GM18520 (cell line): ENCODE measurements around the gene TRIP13.

Experiments used
- ATAC-seq: cut with Tn5 transposase; IDR thresholded peaks from one replicate; pipeline ENCODE4 v1.9.1; 2021; ENCODE audit not compliant: unreplicated experiment

TRIP13 gene

DNA sequence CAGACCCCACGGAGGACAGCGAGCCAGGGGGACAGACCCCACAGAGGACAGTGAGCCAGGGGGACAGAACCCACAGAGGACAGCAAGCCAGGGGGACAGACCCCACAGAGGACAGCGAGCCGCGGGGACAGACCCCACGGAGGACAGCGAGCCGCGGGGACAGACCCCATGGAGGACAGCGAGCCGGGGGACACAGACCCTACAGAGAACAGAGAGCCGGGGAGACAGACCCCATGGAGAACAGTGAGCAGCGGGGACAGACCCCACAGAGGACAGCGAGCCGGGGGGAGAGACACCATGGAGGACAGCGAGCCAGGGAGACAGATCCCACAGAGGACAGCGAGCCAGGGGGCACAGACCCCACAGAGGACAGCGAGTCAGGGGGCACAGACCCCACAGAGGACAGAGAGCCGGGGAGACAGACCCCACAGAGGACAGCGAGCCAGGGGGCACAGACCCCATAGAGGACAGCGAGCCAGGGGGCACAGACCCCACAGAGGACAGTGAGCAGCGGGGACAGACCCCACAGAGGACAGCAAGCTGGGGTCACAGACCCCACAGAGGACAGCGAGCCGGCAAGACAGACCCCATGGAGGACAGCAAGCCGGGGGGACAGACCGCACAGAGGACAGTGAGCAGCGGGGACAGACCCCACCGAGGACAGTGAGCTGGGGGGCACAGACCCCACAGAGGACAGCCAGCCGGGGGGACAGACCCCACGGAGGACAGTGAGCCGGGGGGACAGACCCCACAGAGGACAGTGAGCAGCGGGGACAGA is 37.5 kb upstream of the TRIP13 start:
- ATAC-seq: no peak

DNA sequence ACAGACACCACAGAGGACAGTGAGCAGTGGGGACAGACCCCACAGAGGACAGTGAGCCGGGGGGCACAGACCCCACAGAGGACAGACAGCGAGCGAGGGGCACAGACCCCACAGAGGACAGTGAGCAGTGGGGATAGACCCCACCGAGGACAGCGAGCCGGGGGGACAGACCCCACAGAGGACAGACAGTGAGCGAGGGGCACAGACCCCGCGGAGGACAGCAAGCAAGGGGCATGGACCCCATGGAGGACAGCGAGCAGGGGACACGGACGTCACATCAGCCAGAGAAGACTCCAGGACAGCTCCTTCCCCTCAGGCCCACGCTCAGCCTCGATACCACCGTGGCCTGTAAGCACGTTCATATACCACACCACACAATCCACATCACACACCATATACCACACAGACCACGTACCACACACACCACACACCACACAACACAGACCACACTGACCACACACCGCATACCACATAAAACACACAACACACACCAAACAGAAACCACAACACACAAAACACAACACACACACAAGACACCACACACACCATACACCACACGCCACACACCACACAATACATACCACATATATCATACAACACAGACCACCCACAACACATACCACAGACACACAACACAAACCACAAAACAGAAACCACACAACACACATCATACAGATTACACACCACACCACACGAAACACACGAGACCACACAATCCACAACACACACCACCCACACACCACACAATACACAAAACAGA is 36.7 kb upstream of the TRIP13 start:
- ATAC-seq: no peak

DNA sequence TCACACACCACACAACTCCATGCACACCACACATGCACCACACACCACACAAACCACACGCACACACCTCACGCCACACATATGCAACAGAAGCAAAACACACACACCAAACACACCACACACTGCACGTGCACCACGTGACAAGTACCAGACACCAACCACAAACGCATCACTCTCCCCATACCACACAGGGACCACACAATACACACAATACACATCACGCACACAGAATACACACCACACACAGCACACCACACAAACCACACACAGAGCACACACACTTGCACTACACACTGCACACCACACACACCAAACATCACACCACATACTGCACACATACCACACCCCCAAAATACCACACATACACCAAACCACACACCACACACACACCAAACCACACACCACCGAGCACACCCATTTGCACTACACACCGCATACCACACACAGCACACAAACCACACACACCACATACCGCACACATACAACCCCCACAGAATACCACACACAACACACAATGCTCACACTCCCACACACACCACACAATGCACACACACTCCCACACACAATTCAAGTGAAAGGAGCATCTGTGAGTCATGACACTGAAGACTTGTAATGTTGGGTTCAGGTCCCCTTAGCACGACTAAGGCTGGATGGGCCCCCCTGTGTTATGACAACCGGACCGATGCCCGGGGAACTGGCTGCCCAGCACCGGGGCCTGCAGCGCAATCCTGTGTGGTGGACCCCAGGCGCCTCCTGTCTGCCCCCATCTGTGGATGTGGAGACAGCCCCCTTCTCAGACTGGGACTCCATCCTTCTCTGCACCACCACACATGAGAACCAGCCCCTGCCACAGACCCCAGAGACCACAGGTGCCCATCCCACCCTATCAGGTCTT is 35.9 kb upstream of the TRIP13 start:
- no peak for ATAC-seq

DNA sequence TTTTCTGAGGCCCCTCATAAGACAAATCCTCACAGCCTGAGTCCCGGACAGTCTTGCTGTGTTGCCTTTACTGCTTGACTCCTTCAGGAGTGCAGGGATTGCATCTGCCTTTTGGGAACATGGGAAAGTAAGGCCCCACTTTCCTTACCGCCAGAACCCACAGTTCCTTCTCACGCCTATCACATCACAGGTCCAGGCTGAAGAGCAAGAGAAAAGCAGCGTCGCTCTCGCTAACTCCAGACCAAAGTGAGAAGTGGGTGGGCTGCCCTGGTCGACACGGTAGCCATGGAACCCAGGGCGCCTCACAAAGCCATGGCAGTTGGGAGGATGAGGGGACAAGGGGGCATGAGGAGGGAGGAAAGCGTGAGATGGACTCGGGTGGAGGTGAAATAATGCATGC is 34.0 kb upstream of the TRIP13 start:
- ATAC-seq: no peak

DNA sequence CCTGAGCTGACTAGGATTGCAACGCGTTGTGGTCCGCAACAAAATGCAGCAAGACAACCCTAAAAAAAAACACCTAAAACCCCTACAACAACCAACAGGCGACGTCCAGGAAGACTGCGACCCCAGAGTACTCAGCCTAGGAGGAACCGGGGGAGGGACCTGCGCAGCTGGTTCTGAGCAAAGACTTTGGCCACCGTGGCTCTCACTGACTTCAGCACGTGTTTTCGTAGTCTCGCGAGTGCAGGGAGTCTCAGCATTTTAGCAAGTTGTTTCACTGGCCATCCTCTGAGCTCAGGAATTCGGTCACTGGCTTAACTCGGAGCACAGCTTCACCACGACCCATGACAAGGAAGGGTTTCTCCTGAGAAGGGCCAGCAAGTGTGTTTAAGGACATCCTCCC is 33.3 kb upstream of the TRIP13 start:
- no peak for ATAC-seq

DNA sequence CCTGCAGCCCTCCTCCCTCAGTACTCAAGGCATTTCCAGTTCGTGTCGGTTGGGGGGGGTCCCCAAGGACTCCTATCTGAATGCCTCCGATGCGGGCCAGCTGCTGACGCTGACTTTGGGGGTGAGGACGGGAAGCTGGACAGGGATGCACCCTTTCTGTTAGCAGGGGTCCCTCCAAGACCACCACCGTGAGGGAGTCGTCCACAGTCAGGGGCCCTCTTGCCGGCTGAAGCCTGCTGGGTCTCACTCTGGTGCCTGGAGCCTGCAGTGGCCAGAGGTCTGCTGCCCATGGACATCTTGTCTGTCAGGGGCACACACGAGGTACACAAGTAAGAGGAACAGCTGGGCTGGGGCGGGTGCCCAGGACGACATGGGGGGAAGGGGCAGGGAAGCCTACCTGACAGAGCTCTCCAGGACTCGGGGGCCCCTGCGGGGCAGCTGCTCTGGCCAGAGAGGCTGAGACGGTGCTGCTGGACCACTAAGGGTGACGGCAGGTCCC is 32.8 kb upstream of the TRIP13 start:
- ATAC-seq: no peak

DNA sequence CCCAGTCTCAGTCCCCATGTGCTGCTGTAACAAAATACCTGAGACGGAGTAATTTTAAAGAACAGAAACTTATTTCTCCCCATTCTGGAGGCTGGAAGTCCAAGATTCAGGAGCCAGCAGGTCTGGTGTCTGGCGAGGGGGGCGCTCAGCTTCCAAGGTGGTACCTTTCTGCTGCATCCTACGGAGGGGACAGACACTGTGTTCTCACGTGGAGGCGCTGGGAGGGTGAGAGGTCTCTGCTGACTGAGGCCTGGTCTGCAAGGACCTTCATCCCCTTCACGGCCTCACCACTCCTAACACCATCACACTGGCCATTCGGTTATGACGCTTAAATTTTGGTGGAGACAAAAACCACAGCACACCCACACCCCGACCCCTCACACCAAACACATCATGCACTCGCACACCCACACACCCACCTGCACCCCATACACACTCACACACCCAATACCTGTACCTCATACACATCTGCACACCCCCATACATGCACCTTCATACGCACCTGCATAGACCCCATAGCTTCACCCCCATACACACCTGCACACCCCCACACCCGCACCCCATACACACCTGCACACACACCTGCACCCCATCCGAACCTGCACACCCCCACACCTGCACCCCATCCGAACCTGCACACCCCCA is 32.1 kb upstream of the TRIP13 start:
- ATAC-seq: no peak

DNA sequence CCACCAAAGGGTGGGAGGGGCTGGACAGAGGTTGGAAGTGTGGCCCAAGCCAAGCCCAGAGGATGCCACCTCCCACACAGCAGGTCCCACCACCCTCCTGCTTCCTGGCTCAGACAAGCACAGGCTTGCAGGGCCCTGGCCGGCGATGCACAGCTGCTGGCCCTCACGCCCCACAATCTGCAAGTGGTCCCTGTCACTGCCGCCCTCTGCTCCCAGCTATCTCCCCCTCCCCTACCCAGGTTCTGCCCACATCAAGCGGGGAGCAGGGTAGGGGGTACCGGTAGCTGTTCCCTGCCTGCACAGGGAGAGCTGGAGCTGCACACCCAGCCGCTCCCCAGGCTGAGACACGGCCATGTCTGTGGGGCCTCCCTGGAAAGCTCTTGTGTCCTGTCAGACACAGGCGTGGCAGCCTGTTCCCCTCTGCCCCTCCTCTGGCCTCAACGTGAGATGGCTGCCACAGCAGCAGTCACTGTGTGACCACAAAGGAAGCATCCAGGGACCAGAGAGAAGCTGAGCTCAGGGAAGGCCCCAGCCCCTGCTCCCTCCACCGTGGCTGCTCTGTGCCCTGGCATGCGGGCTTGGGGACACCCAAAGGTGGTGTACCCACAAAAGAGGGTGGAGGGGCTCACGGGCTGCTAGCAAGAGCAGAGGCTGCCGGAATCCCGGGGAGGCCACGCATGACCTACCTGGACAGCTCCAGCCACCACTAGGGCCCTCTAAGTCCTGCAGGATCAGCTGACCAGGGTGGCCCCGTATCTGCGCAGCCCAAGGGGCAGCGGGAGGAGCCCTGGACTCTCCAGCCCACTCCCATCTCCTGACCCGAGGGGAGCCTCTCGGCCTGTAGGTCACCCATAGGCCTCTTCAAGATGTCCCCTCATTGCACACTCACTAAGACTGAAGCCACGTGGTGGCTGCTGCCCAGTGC is 31.0 kb upstream of the TRIP13 start:
- no peak for ATAC-seq

DNA sequence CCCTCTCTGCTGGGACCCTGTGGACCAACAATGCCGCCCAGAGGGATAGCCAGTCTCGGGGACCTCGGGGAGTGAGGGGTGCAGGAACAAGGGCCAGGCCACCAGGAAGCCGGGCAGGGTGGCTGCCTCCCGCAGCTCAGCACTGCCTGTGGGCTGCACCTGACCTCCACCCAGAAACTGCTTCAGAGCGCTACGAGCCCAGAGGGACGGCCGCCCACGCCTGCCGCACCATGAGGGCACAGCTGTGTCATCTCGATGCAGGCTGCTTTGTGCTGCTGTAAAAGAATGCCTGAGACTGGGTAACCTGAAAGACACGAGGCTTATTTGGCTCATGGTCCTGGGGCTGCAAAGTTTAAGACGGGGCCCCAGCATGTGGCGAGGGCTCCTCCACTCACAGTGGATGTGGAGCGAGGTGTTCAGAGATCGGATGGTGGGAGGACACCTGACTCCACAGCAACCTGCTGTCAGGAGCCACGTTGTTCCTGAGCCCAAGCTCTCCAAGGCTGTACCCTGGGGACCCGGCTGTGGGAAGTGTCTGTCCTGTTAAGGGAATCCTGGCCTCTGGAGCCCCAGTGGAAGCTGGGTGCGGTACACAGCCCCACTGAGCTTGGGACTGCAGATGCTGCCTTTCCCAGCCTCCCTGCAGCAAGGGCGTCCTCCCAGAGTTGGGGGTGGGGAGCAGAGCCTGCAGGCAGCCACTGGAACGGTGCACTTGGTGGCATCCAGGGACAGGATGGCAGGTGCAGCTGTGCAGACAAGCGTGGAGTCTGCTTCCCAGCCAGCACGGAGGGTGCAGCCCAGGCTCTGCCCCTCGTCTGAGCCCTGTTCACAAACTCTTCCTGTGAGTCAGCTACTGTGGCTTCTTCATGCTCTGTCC is 30.1 kb upstream of the TRIP13 start:
- ATAC-seq: no peak

DNA sequence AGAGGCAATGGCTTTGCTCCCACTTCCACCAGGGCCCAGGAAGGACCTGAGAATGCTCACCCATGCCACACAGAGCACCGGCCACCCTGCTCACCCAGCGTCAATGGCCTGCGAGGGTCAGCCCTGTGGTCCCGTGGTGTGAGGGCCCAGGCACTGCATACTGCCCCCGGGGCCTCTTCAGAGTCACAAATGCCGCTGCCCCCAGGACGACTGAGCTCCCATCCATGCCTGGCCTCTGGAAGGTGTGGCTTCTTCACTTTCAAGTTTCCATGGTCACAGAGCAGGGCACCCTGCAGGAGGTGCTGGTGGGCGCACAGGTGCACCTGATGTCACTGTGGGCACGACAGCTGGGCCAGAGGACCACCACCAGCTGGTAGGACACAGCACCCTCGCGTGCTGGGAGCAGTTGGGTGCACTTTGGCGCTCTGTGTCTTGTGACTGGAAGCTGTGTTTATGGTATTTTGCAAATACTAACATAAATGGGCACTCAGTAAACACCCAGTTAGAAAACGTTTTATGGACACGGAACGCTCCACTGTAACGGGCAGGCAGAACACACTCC is 29.4 kb upstream of the TRIP13 start:
- no peak for ATAC-seq

DNA sequence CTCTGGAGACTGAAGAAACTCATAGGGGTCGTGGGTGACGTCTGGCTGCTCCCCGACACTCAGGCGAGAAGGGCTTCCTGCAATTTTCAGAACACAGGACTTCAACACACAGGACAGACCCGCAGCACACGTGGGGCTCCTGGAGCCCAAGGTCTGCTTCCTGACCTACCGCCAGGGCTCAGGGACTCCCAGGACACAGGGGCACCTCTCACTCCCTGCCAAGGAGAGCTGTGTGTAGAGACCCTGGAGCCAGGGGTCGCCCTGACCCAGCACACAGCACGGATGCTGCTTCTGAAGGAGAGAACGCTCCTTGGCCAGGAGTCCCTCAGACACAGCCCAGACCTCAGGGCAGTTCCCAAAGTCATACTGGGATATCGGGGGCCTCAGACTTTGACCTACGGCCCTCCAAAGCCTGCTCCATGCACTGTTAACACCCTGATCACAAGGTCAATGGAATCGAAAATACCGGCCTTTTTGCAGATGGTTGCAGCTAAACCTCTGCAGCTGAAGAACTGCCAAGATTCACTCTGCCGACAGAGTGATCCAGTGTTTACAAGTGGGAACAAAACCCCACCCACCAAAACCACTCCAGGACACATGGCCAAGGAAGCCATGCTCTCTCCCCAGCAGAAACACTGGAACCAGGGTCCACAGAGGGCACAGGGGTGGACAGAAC is 28.1 kb upstream of the TRIP13 start:
- ATAC-seq: no peak

DNA sequence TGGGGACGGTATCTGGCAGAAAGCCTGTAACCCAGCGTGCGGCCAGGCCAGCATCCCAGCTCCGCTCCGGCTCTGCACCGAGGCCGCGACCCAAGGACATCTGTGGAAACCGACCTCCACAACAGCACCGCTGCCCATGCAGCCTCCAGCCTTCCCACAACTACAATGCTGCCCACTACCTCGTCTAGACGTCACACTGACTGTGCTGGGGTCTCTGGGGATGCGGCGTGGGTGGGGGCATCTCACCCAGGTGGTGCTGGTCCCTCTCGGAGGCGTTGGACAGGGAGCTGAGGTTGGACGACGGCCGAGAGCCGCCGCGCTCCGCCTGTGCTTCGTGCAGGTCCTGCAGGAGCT is 27.5 kb upstream of the TRIP13 start:
- ATAC-seq: no peak

DNA sequence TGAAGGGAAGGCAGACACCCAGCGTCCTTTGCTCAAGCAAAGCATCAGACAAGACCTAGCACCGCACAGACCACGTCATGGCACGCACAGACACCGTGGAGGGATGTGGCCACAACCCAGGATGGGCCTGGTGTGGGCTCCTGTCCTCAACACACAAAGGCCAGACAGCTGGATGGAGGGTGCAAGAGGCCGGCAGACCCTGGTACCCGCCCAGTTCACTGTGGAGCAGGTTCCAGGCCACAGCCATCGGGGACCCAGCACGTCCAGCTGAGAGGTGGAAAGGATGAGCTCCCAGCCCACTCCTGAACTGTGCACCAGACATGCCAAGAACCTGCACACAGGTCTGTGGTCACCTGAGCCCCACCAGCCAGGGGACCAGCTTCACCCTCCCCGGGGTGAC is 26.9 kb upstream of the TRIP13 start:
- no peak for ATAC-seq

DNA sequence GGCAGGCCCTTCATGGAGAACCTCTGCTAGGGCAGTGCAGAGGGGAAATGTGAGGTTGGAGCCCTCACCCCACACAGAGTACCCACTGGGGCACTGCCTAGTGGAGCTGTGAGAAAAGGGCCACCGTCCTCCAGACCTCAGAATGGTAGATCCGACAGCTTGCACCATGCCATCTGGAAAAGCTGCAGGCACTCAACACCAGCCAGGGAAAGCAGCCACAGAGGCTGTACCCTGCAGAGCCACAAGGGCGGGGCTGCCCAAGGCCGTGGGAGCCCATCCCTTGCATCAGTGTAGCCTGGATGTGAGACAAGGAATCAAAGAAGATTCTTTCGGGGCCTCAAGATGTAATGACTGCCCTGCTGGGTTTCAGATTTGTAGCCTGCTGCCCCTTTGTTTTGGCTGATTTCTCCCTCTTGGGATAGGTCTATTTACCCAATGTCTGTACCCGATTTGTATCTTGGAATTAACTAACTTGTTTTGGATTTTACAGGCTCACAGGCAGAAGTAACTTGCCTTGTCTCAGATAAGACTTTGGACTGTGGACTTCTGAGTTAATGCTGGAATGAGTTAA is 25.3 kb upstream of the TRIP13 start:
- no peak for ATAC-seq

DNA sequence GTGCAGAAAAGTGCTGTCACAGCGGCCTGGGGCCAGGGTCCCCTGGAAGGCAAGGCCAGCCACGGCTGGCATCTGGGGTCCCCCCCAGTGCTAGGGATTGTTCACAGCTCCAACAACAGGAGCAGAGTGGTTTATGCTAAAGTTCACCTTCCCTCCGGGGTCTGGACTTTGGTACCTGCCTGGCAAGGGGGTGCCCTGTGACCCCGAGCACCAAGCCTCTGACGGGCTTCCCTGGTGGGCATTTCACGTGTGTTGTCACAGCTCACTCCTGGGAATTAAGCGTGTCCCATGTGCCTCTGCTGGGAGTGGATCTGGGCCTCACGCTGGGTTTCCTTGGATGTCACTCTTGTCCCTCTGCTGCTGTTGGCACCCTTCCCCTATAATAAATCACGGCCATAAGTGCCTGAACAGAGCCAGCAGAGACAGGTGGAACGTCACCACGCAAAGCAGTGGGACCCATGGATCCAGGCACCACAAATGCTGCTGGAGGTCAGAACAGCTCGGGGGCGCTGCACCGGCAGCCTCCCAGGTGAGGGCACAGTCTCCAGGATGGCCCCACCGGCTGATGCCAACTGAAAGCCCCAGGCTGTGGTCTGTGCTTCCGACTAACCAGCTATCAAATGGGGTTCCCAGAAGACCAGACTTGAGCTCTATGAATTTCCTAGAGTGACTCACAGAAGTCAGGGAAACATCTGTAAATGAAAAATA is 24.1 kb upstream of the TRIP13 start:
- no peak for ATAC-seq

DNA sequence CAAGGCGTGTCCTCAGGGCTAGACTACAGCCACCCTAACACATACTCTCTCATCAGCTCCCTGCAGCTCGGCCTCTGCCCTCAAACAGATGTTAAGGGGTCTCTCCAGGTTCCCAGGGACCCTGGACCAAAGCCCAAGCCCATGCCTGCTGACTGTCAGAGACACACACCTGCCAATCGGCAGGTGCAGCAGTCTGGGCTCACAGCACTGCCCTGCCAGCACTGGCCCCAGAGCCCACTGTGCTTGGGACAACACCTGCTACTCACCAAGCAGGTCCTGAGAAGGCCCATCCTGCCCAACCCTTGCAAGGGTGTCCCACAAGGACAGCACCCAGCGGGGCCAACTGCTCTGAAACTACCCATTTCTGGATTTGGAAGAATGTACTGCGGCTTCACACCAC is 21.7 kb upstream of the TRIP13 start:
- no peak for ATAC-seq
